Stimulated activated CD8-positive, alpha-beta memory T cell treated with anti-CD3 and anti-CD28 coated beads, Interleukin-15, amount 100 ng/mL, for 24 hours (primary cell): ENCODE results near the gene FUT6.

Experiments used
- DNase-seq: peaks from one replicate; pipeline ENCODE4 v3.0.0-alpha.2; 2020; ENCODE audit warnings: low read depth

FUT6 gene

DNA sequence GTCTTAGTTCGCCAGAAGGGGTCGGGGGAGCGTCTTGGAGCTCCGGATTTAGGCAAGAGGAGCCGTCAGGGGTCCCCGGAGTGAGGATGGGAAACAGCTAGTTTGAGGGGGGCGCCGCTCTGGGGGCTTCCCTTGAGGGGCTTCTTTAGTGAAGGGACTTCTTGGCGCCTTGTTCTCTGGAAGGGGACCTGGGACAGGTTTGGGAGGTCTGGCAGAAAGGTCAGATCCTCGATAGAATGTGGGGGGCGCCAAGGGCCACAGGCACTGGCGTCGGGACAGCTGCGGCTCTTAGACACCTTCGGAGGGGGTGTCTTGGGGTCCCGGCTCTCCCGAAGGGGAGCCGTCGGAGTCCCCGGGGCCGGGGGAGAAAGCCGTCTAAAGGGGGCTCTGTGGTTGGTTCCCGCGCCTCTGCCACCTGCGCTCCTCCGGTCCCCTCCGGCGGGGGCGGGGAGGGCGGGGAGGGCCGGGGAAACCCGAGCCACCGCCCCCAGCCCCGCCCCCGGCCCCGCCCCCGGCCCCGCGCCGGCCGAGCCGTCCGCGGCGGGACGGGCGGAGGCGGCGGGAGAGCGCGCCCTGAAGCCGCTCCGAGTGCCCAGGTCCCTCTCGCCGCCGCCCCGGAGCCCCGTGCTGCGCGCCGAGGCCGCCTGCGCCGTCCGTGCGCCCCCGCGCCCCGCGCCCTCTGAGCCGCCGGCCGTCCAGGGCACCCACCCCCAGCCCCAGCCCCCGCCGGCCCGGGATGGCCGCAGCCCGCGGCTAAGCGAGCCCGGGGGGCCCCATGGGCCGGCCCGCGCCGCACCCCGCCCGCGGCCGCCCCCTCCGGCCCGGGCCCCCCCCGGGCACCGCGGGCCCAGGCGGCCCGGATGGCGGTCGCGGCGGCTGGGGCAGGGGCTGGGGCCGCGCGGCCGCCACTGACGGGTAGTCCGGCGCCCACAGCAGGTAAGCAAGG is 34.7 kb downstream of the FUT6 start, which contains the start of gene NRTN:
Gene NRTN (plus strand): TSS at position 552 of the 946 bp plus-strand sequence. CDS start 19,099 bp downstream, outside the sequence.
- no peak for DNase-seq

DNA sequence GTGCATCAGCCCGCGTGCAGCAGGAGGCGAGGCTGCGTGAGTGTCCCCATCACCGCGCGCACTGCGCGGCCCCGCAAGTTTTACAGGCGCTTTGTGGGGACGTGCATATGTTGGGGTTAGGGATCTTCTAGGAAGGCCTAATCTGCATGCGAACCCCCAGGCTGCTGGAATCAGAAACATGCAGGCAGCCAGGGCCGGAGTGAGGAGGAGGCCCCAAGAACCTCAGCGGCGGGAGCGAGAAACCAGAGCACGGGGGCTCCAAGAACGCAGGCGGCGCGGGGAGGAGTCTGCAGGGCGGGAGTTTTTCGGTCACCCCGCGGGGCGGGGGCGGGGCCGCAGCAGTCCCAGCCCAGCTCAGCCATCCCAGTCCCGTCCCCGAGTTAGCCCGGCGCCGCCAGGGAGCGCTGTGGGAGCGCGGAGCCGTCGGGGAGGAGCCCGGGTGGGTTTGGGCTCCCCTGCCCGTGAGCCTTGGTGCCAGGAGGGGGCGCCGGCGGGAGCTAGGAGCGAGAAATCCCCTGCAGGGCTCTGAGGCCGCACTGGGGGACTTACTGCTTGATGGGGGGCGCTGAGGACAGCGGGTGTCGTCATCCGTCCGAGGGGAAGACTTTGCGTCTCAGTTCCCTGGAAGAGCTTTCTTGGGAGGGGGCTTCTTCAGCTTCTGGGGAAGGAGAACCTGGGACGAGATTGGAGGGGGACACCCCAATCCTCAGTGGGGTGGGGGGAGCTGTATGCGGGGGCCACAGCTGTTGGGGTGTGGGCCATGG is 35.6 kb downstream of the FUT6 start:
- DNase-seq, result peak; percentile 85

DNA sequence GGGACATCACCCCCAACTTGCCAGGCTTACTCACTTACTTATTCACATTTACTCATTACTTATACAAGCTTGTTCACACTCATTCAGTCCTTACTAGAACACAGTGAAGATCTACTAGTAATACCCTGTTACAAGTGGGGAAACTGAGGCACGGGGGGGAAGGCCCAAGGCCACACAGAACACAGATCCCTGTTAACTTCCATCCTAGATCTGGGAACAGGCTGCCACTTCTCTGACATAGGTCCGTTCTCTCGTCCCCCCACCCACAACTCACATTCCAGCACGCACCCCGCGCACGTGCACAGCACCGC is 36.1 kb downstream of the FUT6 start:
- no peak for DNase-seq

DNA sequence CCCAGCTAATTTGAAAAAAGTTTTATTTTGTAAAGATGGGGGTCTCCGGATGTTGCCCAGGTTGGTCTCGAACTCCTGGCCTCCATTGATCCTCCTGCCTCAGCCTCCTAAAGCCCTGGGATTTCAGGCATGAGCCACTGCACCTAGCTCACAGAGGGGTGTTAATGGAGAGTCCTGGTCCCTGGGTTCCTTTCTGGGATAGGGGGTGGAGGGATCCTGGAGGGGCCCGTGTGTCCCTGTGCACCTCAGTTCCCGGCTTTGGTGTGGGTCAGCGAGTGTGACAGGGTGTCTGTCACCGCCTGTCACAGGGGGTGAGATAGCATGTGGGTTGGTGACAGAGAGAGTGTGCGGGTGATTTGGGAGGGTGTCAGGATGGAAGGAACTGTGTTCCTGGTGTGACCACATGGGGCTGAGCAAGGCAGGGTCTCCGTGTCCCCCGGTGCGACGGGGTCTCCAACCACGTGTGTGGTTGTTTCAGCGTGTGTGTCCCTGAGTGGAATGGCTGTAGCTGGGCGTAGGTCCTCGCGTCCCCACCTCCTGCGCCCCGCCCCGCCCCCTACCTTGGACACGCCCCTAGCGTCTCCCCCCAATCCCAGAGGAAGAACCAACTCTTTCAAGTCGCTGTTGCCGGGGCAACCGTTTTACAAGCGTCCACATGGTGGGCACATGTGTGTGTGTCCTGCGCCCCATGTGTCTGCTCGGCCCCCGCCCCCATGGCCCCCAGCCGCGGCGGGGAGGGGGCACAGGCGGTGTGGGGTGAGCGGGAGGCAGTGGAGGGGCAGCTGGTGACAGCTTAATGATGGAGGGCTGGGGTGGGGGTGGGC is 37.5 kb downstream of the FUT6 start:
- DNase-seq, result no peak

DNA sequence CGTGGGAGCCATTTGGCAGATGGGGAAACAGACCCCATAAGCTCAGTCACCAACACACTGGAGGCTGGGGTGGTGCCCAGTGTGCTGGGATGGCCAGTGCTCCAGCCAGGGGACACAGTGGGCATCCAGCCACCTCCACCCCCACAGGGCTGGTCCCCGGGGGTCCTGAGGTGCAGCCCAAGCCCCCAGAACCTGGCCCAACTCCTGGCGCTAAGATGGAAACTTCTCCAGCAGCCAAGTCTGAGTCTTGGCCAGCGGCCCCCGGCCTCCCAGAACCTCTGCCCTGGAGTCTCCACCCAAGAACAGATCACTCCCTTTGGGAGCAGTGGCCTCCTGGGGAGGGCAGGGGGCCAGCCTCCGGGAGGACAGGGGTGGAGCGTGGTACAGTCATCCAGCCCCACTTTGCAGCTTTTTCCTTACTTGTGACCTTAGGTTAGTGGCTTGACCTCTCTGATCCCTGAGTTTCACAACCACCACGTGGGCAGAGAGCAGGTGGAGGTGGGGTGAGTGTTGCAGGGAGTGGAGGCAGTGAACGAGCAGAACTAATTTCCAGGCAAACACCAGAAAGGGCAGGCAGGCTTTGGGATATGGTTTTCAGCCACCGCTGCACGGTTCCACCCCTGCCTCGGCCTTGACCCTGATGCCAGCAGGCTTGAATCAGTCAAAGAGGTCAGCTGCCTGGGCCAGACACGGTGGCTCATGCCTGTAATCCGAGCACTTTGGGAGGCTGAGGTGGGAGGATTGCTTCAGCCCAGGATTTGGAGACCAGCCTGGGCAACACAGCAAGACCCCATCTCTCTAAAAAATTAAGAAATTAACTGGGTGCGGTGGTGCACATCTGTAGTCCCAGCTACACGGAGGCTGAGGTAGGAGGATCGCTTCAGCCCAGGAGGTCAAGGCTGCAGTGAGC is 38.9 kb downstream of the FUT6 start:
- DNase-seq, result no peak

DNA sequence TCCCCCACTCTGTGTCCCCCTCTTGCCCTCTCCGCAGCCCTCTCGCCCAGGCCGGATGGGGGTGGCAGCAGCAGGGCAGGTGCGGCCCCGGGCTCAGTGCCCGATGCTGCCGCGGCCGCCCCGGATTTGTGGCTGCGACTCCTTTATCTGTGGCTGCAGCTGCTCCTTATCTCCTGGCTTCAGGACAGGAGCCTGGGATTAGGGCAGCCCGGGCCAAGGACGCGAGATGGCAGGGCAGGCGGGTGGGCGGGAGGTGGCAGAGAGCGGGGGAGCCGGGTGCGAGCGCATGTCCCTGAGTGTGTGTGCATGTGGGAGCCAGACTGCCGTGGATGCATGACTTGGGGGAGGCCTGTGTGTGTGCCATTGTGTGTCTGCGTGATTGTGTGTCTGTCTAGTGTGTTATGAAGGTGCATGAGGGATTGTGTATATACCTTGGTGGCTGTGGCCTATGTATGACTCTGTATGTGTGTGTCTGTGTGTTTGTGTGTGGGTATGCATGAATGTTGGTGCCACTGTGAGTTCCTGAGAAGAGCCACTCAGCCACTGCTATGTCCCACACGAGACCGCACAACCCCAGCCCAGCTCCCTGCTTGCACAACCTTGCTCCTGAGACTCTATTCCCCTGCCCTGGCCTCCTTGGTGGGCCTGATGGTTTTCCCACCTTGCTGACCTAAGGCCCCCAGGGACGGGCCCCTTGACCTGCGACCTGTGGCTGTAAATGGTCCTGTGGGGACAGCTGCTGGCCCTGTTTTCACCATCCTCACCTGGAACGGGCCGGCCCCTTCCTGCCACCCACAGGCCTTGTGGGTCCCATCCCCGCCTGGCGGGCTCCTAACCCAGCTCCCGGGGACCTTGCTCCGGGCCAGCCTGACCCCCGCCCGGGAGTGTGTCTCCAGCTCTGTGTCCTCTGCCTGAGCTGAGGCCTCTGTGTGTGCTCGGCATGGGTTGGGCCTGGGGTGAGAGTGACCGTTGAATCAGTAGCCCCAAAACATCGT is 40.0 kb downstream of the FUT6 start:
- no peak for DNase-seq

DNA sequence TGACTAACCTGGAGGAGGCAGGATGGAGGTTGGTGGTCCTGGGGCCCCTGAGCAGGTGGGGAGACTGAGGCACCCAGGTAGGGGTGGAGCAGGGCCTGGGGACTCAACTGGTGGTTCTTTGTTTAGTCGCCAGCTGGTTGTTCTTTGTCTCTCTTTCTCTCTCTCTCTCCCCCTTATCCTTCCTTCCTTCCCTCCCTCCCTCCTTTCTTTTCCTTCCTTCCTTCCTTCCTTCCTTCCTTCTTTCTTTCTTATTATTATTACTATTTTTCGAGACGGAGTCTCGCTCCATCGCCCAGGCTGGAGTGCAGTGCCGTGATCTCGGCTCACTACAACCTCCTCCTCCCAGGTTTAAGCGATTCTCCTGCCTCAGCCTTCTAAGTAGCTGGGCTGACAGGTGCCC is 41.3 kb downstream of the FUT6 start:
- no peak for DNase-seq

DNA sequence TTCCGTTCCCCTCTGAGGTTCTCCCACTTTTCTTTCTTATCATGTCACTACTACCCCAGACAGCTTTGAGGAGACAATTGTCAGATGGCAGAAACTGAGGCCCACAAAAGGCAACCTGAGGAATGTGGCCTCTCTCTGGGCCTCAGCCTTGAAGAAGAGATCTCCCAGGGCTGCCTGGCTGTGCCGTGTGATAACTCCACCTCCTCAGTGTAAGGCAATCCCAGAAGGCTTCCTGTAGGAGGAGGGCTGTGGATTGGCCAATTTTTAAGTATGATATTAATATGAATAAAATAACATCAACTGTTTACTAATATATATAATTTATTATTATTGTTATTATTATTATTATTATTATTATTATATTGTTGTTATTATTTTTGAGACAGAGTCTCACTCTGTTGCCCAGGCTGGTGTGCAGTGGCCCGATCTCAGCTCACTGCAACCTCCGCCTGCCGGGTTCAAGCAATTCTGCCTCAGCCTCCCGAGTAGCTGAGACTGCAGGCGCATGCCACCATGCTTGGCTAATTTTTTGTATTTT is 44.1 kb downstream of the FUT6 start:
- DNase-seq, result no peak

DNA sequence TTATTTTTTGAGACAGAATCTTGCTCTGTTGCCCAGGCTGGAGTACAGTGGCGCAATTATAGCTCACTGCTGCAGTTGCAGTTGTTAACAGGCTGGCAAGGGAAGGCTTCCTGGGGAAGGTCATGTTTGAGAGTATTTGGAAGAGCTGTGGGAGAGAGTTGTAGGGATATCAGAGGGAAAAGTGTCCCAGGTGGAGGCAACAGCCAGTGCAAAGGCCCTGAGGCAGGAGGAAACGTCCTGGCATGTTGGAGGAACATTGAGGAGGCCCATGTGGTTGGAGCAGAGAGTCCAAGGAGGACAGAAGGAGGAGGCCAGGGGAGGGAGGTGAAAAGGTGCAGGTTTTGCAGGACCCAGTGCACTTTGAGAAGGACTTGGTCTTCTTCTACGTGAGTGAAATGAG is 46.3 kb downstream of the FUT6 start:
- no peak for DNase-seq

DNA sequence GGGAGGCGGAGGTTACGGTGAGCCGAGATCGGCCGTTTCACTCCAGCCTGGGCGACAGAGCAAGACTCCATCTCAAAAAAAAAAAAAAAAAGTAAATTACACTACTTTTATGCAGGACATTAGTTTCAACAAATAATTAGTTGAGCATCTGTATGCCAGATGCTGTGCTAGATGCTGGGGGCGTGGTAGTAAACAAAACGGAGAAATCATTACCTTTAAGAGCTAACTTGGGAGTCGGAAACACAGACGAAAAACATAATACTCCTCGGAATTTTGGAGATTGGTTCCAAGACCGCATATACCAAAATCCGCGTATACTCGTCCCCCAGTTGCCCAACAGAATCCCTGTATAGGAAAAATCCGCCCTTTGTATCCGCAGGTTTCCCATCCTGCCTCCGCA is 47.3 kb downstream of the FUT6 start:
- DNase-seq, result no peak

DNA sequence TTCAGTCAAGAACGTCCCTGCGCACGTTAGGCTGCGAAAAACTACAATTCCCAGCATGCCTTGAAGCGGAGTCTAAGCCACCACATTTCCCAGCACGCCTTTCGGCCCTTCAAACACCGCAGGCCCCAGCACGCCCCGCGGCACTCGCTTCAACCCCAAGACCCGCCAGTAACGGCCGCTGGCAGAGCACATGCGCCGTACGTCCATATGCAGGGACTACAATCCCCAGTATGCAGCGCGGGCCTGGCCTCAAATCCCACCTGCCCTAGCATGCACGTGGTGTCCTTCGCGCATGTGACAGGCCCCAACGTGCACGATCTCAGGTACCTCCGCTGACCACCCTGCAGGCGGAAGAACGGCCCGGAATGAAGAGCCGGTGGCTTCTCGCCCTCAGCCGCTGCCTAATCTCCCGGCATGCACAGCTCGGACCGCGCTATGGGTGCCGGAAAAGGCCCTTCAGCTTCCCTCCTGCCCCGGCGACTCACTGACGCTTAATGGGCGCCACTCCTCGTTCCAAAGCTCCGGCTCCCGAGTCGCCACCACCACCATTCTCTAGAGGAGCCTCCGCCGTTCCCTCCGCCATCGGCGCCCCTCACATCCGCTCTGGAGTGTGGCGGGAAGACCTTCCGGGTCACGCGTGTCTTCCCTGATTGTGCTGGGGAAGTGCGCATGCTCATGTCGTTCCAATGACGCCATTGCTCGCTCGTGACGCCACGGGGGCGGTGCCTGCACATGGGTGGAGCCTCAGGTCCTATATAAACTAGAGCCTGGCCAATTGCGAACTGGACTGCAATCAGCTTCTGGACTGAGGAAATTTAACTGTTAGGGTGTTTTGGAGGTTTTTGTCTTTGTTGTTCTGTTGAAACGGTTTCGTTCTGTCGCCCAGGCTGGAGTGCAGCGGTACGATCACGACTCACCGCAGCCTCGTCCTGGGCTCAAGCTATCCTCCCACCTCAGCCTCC is 48.7 kb downstream of the FUT6 start, which contains the start of gene DUS3L:
Gene DUS3L (minus strand): TSS at position 605 of the 962 bp plus-strand sequence. CDS start 22 bp downstream, at position 583.
- peak; percentile 93 for DNase-seq

DNA sequence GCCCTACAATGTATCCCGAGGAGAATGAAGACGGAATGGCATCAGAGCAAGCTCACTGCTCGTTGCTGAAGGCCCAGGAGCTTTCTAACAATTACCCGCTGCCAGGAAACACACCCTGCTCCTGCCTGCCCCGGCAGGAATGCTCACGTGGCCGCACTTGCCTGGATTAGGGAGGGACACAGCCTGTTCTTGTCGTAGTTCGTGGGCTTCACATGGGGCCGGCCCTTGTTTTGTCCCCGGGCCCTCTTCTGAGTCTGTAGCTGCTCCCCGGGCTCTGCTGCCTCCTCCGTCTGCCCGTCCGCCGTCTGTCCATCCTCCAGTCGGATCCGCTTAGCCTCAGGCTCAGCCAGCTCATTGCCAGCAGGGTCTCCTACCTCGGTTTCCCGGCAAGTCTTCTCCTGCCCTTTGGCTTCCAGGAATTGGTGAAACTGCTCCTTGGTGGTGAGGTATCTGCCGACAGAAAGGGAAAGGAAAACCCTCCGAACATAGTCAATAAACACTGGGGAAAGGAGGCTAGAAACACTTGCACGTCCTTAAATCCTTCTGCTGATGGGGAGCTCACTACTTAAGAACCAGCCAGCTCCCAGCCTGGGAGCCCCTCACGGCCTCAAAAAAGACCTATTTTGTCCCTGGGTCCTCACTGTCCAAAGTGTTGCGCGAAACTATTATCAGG is 49.5 kb downstream of the FUT6 start:
- DNase-seq, result no peak

DNA sequence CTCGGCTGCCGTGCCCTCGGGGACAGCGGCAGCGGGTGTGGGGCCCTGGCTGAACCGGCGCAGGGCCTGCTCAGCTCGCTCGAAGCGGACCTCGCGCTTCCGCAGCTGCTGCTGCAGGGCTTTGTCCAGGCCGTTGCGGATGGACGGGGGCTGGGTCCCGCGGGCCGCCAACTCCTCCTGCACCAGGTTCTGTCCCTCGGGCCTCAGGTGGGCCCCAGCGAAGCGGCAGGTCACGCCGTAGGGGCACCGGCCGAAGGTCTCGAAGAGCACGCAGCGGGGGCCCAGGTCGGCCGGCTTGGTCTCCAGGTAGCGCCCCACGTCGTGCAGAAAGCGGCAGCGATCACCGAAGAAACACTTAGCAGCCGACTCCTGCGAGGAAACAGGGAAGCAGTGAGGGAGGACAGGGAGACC is 50.1 kb downstream of the FUT6 start:
- DNase-seq, result no peak

DNA sequence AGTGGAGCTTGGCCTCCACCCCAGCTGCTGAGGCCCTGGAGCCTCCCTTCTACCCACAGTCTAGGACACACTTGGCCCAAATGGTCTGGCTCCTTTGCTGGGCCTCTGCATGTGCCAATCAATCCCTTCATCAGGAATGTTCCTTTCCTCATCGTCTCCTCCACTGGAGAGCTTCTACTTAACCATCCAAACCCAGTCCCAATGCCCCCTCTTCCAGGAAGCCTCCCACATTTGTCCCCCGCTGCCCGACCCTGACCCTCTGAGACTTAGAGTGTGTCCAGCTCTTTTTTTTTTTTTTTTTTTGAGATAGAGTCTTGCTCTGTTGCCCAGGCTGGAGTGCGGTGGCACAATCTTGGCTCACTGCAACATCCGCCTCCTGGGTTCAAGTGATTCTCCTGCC is 51.1 kb downstream of the FUT6 start:
- no peak for DNase-seq

DNA sequence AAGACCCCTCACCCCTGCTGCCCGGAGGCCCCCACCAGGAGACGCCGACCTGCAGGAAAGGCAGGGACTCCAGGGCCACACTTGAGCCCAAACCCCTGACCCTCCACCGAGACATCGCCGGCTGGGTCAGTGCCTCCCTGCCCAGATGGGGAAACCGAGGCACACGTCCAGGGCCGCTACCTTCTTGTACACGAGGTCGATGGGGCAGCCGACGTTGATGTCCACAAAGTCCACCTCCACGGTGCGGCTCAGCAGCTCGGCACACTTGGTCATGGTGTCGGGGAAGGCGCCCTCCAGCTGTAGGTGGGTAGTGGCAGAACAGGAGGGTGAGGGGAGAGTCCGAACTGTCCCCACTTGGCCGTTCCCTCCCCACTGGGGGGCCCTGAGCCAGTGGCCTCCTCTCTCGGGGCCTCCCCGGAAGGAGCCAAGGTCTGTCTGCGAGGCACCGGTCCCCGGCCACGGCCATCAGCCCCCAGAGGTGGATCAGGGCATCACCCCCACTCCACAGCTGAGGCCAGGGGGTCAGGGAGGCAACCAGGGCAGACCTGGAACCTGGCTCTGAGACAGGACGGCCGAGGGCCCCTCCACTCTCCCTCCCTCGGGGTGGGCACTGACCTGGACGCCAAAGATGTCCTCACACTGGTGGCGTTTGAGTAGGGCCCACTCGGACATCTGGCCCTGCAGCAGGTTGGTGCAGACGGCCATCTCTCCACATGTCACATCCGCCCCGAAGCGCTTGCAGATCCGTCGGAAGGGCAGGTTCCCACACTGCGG is 51.9 kb downstream of the FUT6 start:
- no peak for DNase-seq

DNA sequence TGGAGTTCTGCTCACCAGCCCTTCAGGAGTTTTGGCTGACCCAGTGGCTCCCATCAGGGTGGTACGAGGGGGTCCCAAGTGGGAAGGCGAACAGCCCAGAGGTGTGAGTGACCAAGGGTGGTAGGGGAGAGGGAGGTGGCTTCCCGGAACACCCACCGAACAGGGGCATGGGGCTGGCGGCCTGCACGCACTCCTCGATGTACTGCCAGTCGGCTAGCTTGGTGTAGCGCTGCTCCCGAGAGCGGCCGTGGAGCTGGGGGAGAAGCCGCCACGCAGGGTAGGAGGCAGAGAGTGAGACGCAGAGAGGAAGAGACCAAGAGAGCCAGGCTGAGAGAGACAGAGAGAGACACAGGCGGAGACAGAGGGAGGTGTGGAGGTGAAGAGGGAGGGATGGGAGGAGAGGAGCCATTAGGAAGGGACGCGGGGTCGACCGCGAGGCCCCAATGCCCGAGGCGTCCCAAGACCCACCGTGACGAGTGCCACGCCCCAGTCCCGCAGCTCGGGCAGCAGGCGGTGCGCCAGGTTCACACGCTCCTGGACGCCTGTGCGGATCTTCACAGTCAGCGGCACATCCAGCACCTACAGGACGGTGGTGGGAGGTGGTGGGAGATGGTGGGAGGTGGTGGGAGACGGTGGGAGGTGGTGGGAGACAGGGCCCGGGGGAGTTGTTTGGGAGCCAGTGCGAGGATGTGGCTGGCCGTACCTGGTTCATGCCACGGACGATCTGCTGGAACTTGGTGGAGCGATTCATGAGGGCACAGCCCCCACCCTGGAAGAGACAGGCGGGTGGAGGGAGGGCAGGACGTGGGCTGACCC is 52.7 kb downstream of the FUT6 start:
- DNase-seq, result no peak
